ENCODE data around the gene LRP1.

Gene LRP1

DNA sequence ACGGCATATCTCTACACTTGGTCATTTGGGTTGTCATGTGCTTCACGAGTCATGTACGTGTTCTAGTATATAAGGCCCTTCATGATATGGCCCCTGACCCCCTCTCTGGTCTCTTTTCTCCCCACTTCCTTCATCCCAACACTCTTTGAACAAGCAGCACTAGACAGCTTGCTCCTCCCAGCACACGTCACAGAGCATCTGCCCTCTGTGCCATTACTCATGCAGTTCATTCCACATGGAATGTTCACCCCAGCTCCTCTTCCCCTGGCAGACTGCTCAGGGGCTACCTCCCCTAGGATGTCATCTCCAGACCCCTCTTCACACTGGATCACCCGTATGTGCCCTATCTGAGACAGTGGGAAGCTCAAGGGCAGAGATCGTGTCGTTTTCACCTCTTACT, 33.2 kb downstream of the LRP1 start:
- DNase-seq = no peak
- in situ Hi-C loops (cut with HindIII; ENCODE audit: low pct_ligation_motif_present, low pct_unique_long_range_greater_than_20kb, low sequenced_read_pairs) = no loop called here

DNA sequence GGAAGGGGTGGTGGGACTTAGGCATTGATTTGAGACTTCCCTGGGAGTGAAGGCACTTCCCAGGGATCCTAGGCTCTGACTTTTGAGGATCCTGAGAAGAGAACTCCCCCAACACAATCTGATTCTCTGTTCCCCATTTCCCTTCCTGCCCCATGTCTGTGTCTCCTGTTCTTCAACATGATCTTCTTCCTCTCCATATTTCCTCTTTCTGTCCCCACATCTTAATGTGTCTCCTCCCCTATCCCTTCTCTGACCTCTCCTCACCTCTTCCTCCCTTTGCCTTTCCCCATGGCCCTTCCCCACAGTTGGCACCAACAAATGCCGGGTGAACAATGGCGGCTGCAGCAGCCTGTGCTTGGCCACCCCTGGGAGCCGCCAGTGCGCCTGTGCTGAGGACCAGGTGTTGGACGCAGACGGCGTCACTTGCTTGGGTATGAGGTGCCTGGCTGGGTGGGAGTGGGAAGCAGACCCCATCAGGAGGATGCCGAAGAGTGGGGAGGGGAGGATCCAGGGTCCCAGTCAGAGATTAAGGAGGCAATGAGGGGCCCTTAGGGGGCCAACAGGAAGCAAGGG, 34.4 kb downstream of the LRP1 start:
- DNase-seq = no peak
- in situ Hi-C loops (cut with HindIII; ENCODE audit: low pct_ligation_motif_present, low pct_unique_long_range_greater_than_20kb, low sequenced_read_pairs) = no loop called here

DNA sequence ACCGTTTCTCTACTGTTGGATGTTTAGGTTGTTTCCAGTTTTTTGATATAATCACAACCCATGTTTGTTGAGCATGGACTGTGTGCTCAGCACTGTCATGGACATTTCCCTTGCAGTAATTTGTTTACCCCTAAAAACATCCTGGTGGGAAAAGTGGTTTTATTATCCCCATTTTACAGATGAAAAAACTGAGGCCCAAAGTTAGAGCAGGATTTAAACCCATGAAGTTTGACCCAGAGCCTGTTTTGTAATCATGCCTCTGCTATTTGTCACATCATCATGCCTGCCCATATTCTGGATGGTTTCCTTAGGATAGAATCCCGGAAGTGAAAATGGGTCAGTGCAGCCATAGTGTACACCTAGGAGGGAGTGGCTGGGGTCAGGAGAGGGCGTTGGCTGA, 36.2 kb downstream of the LRP1 start:
- in situ Hi-C loops (cut with HindIII; ENCODE audit: low pct_ligation_motif_present, low pct_unique_long_range_greater_than_20kb, low sequenced_read_pairs) = no loop called here

DNA sequence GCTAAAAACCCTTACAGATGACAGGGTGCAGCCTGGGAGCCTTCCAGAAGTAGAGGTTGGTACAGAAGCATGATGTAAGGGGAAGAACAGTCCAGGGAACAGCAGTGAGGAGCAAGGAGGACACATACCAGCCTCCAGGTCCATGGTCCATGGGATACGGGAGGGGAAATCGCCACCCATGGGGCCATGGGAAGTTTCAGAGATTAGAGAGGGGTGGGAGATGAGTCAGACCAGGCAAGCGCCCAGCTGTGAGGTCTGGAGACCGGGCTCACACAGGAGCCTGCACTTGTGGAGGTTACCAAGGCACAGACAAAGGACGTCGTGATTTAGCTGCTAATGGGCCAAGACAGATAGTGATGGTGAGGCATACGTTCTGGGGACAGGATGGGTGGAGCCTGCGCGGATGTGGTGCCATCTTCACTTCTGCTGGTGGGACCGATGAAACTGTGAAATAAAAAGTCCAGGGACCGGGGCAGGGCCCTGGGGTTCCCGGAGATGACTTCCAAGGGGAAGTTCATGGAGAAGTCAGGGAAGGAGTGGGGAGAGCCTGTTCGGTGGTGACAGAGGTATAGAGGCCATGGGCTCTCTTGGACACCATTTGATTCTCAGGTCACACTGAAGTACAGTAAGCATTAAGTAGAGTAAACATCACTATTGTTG, 36.8 kb downstream of the LRP1 start:
- DNase-seq = no peak
- in situ Hi-C loops (cut with HindIII; ENCODE audit: low pct_ligation_motif_present, low pct_unique_long_range_greater_than_20kb, low sequenced_read_pairs) = no loop called here

More for the DNA sequence above, 36.2 kb downstream of the LRP1 start:
- DNase-seq = no peak

DNA sequence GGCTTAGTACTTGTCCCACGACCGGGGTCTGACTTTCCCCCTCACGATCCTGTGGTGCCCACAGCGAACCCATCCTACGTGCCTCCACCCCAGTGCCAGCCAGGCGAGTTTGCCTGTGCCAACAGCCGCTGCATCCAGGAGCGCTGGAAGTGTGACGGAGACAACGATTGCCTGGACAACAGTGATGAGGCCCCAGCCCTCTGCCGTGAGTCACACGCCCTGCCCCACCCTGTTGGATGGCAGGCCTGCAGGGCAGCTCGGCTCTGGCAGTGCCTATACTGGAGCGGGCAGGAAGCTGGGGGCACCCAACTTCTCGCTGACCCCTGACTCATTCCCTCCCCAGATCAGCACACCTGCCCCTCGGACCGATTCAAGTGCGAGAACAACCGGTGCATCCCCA, 37.5 kb downstream of the LRP1 start:
- peak; percentile 38 for DNase-seq
- in situ Hi-C loops (cut with HindIII; ENCODE audit: low pct_ligation_motif_present, low pct_unique_long_range_greater_than_20kb, low sequenced_read_pairs) = no loop called here

DNA sequence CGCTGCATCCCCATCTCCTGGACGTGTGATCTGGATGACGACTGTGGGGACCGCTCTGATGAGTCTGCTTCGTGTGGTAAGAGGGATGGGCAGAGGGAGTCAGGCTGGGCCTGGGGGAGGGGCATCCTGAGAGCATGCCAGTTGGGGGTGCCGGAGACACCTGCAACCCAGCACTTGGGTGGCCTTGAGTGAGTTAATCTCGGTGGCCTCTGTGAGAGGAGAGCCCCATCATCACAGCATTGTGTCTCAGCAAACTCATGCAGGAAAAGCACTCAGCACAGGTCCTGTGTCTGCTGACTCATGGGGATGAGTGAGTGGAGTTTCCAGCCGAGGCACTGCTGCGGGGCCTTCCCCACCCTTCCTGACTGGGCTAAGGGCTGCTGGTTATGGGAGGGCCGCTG, 38.7 kb downstream of the LRP1 start:
- in situ Hi-C loops (cut with HindIII; ENCODE audit: low pct_ligation_motif_present, low pct_unique_long_range_greater_than_20kb, low sequenced_read_pairs) = no loop called here

DNA sequence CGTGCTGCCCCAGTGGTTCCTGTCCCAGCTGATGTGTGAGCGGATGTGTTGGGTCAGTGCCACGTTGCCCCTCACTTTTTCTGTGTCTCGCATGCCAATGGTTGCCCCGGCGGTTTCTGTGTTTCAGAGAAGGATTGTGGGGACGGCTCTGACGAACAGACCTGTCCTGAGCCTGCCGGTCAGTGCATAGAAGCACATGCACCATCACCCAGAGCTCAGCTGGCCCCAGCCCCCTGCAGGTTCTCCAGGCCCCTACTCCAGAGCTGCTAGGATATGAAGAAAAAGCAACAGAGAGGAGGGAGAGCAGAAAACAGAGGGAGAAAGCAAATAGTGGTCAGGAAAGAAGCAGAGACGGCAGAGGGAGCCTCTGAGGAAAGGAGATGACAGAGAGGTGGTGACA, 39.8 kb downstream of the LRP1 start:
- no peak for DNase-seq
- in situ Hi-C loops (cut with HindIII; ENCODE audit: low pct_ligation_motif_present, low pct_unique_long_range_greater_than_20kb, low sequenced_read_pairs) = no loop called here

More for the DNA sequence above, 38.7 kb downstream of the LRP1 start:
- DNase-seq = peak; percentile 76

DNA sequence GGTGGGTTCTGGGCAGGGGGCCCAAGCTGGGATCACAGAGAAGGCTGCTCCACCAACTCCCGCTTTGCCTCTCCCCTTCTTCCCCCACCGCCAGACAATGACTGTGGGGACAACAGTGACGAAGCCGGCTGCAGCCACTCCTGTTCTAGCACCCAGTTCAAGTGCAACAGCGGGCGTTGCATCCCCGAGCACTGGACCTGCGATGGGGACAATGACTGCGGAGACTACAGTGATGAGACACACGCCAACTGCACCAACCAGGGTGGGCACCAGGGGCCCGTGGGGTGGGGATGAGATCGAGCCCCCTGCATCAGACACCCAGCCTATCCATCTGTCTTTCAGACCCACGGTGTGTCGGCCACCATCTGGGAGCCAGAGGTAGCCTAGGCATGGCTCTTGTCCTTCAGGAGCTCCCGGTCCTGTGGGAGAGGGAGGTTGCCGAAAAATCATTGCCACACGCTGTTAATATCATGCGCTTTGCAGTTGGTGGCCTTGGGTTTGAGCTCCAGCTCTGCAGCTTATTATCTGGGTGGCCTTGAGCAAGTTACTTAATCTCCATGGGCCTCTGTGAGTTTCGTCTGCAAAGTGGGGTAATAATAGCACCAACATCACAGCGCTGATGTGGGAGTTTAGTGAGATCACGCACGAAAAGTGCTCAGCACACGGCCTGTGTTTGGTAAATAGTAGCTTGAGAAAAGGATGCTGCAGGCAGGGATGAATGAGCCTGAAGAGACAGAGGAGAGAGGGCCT, 40.9 kb downstream of the LRP1 start:
- in situ Hi-C loops (cut with HindIII; ENCODE audit: low pct_ligation_motif_present, low pct_unique_long_range_greater_than_20kb, low sequenced_read_pairs) = no loop called here
- DNase-seq = no peak

DNA sequence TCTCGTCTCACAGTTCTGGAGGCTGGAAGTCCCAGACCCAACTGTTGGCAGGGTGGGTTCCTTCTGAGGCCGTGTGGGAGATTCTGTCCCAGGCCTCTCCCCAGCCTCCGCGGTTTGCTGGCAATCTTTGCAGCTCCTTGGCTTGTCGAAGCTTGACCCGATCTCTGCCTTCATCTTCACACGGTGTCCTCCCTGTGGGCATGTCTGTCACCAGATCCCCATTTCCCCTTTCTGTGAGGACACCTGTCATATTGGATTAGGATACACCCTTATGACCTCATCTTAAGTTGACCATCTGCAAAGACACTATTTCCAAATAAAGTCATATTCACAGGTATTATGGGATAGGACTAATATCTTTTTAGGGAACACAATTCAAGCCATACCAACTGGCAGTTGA, 41.7 kb downstream of the LRP1 start:
- no peak for DNase-seq
- in situ Hi-C loops (cut with HindIII; ENCODE audit: low pct_ligation_motif_present, low pct_unique_long_range_greater_than_20kb, low sequenced_read_pairs) = loop anchor here (5.0 kb wide), 1 partner anchor 48 kb away; no protein-coding TSS in a partner anchor

DNA sequence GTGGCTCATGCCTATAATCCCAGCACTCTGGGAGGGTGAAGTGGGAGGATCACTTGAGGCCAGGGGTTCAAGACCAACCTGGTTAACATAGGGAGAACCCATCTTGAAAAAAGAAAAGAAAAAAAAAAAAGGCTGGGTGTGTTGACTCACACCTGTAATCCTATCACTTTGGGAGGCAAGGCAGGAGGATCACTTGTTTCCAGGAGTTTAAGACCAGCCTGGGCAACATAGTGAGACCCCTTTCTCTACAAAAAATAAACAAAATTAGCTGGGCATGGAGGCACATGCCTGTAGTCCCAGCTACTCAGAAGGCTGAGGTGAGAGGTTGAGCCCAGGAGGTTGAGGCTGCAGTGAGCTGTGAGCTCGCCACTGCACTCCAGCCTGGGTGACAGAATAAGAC, 42.1 kb downstream of the LRP1 start:
- in situ Hi-C loops (cut with HindIII; ENCODE audit: low pct_ligation_motif_present, low pct_unique_long_range_greater_than_20kb, low sequenced_read_pairs) = loop anchor here (5.0 kb wide), 1 partner anchor 48 kb away; no protein-coding TSS in a partner anchor
- DNase-seq = no peak

DNA sequence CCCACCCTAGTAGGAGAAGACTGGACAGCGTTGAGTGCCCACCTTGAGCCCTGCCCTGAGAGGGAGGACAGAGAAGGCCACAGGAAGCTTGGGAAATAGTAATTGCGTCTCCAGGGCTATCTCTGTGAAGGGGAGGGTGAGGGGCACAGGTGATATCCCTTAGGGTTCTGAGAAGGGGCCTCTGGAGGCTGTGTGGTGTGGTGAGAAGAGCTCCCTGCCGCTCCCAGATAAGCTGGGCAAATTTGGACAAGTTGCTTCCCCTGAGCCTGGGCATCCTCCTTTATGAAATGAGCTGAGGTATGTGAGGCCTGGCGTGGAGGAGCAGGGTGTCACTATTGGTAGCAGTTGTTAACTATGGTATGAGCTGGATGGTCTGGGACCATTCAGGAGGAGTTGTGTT, 42.6 kb downstream of the LRP1 start:
- in situ Hi-C loops (cut with HindIII; ENCODE audit: low pct_ligation_motif_present, low pct_unique_long_range_greater_than_20kb, low sequenced_read_pairs) = loop anchor here (5.0 kb wide), 1 partner anchor 49 kb away; no protein-coding TSS in a partner anchor

DNA sequence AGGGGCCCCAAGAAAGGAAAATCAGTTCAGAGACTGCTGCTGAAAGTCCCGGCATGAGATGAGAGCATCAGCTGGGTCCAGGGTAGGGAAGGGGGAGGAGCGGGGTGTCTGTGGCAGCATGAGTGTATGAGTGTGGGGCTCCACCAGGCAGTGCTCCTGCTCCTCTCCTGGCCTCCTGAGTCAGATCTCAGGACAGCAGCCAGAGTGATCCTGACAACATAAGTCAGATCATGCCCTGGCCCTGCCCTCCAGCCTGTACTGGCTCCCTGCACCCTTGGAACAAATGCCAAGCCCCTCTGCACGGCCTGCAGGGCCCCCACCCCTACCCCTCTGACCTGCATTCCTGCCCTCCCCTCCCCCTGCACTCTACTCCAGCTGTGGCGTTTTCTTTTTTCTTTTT, 43.4 kb downstream of the LRP1 start:
- in situ Hi-C loops (cut with HindIII; ENCODE audit: low pct_ligation_motif_present, low pct_unique_long_range_greater_than_20kb, low sequenced_read_pairs) = loop anchor here (5.0 kb wide), 1 partner anchor 49 kb away; no protein-coding TSS in a partner anchor
- no peak for DNase-seq

More for the DNA sequence above, 42.6 kb downstream of the LRP1 start:
- DNase-seq = no peak

DNA sequence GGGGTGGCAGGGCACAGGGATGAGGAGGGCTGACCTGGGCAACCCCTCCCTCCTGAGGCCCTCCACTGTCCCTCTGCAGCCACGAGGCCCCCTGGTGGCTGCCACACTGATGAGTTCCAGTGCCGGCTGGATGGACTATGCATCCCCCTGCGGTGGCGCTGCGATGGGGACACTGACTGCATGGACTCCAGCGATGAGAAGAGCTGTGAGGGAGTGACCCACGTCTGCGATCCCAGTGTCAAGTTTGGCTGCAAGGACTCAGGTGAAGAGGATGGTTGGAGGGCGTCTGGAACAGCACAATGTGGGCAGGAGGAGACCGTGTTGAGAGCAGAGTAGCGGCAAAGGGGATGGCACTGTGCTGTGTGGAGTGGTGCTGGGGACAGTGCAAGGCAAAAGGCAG, 44.8 kb downstream of the LRP1 start:
- in situ Hi-C loops (cut with HindIII; ENCODE audit: low pct_ligation_motif_present, low pct_unique_long_range_greater_than_20kb, low sequenced_read_pairs) = loop anchor here (5.0 kb wide), 1 partner anchor 51 kb away; no protein-coding TSS in a partner anchor
- peak; percentile 43 for DNase-seq

DNA sequence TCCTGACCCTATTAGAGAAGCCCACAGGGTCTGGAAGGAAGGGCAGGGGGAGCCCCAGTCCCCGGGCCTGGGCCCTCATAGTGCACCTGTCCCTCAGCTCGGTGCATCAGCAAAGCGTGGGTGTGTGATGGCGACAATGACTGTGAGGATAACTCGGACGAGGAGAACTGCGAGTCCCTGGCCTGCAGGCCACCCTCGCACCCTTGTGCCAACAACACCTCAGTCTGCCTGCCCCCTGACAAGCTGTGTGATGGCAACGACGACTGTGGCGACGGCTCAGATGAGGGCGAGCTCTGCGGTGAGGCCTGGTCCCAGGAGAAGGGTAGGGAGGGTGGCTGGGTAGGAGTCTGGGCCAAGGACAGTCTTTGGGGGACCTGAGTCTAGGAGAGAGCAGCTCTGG, 45.4 kb downstream of the LRP1 start:
- in situ Hi-C loops (cut with HindIII; ENCODE audit: low pct_ligation_motif_present, low pct_unique_long_range_greater_than_20kb, low sequenced_read_pairs) = loop anchor here (5.0 kb wide), 1 partner anchor 51 kb away; no protein-coding TSS in a partner anchor
- DNase-seq = no peak

DNA sequence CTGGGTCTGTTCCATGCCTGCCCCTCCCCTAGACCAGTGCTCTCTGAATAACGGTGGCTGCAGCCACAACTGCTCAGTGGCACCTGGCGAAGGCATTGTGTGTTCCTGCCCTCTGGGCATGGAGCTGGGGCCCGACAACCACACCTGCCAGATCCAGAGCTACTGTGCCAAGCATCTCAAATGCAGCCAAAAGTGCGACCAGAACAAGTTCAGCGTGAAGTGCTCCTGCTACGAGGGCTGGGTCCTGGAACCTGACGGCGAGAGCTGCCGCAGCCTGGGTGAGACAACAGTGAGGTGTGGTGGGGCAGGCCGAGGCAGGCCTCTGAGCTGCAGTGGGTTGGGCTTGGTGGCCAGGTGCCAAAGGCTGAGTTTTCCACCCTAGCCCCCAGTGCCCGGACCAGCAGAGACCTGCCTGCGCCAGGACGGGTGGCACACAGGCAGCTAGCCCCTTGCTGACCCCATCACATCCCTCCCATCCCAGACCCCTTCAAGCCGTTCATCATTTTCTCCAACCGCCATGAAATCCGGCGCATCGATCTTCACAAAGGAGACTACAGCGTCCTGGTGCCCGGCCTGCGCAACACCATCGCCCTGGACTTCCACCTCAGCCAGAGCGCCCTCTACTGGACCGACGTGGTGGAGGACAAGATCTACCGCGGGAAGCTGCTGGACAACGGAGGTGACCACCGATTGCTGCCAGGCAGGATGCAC, 47.3 kb downstream of the LRP1 start:
- in situ Hi-C loops (cut with HindIII; ENCODE audit: low pct_ligation_motif_present, low pct_unique_long_range_greater_than_20kb, low sequenced_read_pairs) = no loop called here
- DNase-seq = peak; percentile 57

DNA sequence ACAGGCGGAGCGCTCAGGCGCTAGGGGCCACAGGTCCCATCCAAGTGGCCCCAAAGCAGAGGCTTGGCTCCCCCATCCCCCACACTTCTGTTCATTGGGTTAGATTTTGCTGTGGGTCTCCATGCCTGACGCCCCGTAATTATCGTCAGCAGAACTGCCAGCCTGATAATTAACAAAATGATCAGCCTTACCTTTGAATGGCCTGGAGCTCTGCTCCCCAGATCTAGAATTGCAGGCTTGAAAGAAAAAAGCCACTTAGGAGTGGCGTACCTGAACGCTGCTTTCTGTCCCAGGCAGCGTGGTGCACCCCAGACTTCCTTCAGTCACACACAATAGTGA, 47.8 kb downstream of the LRP1 start:
- no peak for DNase-seq
- in situ Hi-C loops (cut with HindIII; ENCODE audit: low pct_ligation_motif_present, low pct_unique_long_range_greater_than_20kb, low sequenced_read_pairs) = no loop called here

DNA sequence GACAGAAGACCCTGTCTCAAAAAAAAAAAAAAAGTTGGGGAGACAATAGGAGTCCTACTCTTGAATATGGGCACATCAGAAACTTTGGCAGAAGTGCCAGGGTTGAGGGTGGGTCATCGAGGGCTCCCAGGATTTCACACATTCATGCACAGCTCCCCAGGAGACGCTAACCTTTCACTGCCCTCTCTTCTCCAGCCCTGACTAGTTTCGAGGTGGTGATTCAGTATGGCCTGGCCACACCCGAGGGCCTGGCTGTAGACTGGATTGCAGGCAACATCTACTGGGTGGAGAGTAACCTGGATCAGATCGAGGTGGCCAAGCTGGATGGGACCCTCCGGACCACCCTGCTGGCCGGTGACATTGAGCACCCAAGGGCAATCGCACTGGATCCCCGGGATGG, 48.6 kb downstream of the LRP1 start:
- peak; percentile 22 for DNase-seq
- in situ Hi-C loops (cut with HindIII; ENCODE audit: low pct_ligation_motif_present, low pct_unique_long_range_greater_than_20kb, low sequenced_read_pairs) = no loop called here

DNA sequence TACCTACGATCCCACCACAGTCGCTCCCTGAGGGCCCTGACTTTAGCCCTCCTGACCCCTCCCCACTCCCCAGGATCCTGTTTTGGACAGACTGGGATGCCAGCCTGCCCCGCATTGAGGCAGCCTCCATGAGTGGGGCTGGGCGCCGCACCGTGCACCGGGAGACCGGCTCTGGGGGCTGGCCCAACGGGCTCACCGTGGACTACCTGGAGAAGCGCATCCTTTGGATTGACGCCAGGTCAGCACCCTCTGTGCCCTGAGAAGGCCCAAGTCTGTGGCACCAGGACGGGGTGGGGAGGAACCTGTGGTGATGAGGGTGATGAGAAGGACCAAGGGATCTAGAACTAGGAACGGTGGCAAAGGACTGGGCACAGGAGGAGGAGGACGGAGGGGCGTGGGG, 49.1 kb downstream of the LRP1 start:
- in situ Hi-C loops (cut with HindIII; ENCODE audit: low pct_ligation_motif_present, low pct_unique_long_range_greater_than_20kb, low sequenced_read_pairs) = no loop called here
- DNase-seq = no peak

DNA sequence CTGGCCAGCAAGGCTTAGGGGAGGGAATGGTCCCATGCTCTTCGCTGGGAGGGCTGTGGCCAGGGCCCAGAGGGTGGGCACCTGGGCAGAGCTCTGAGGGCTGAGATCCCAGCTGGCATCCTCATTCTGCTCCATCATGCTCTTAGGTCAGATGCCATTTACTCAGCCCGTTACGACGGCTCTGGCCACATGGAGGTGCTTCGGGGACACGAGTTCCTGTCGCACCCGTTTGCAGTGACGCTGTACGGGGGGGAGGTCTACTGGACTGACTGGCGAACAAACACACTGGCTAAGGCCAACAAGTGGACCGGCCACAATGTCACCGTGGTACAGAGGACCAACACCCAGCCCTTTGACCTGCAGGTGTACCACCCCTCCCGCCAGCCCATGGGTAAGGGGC, 49.9 kb downstream of the LRP1 start:
- in situ Hi-C loops (cut with HindIII; ENCODE audit: low pct_ligation_motif_present, low pct_unique_long_range_greater_than_20kb, low sequenced_read_pairs) = no loop called here
- DNase-seq = no peak
